K562 (cell line): ENCODE measurements around the gene LIN28A. TPM values are rescaled to one million over a fixed set of nuclear protein-coding genes. Genes with fewer than 3 reads are reported as not detected.

Source experiments
- ATAC-seq: fragments of 200-7000 bp; cut with Tn5 transposase; 3 replicates; pipeline ENCODE4 v1.9.1; 2020; ENCODE audit warnings: moderate library complexity
- BruUV-seq: library from RNA; stranded (reverse); fragments of 400-500 nt; replicated peaks from 2 replicates; lab custom pipeline; 2021; lab: Mats Ljungman, UMichigan
- CTCF ChIA-PET: fragments of 300-600 bp; formaldehyde crosslinking; extraction: SDS; loops from one replicate; lab custom pipeline; 2021; ENCODE audit warnings: low intra/inter-chr PET ratio; lab: Yijun Ruan, JAX
- POLR2A ChIA-PET: fragments of 300-600, 350-650 bp; sonication (Branson Sonifier 250); formaldehyde crosslinking; extraction: SDS; loops from one replicate; lab custom pipeline; 2021; ENCODE audit warnings: antibody characterized with exemption, inconsistent platforms; lab: Yijun Ruan, JAX
- DNase-seq, 4 experiments: peaks; one replicate each; pipeline versions ENCODE4 v3.0.0 to v3.0.0-alpha.2; 2011 to 2018; ENCODE audit warnings: low spot score in 3 of 4, mixed read lengths in 3 of 4; ENCODE audit errors: extremely low read depth in 1 of 4
- FAIRE-seq: peaks from 2 replicates; lab custom pipeline; 2011; peaks lifted over from hg19 to GRCh38; lab: Jason Lieb, UNC
- H2AFZ ChIP-seq: 2 replicates; pipeline ENCODE4 v1.6.0; 2011; ENCODE audit warnings: low read depth, low read length, control low read depth, inconsistent platforms
- H3K27ac ChIP-seq: fragments of 200-600 bp; 3 replicates; pipeline ENCODE4 v1.8.0; 2011; ENCODE audit warnings: low read depth, mild to moderate bottlenecking, control low read depth, inconsistent platforms, low read length, moderate library complexity, mixed read lengths; ENCODE audit errors: extremely low read depth
- H3K27me3 ChIP-seq, 2 experiments: fragments of 300-600 bp in 1 of 2; 2 replicates in 1 of 2; 3 replicates in 1 of 2; pipeline versions ENCODE4 v1.6.0 to v1.8.0; 2011; ENCODE audit warnings: inconsistent platforms in 2 of 2, low read length in 2 of 2, mild to moderate bottlenecking in 1 of 2, mixed read lengths in 1 of 2, moderate library complexity in 1 of 2; ENCODE audit not compliant: control insufficient read depth in 2 of 2, insufficient read depth in 2 of 2
- H3K36me3 ChIP-seq: fragments of 300-600 bp; 3 replicates; pipeline ENCODE4 v1.8.0; 2011; ENCODE audit warnings: mild to moderate bottlenecking, low read length, inconsistent platforms; ENCODE audit not compliant: control insufficient read depth, insufficient read depth
- H3K4me1 ChIP-seq, 2 experiments: fragments of 200-600 bp in 1 of 2; replicated peaks in 1 of 2; 2 replicates in 1 of 2; 3 replicates in 1 of 2; pipeline versions ENCODE4 v1.5.1 to v1.8.0; 2011; ENCODE audit warnings: inconsistent platforms in 2 of 2, low read length in 2 of 2, mild to moderate bottlenecking in 1 of 2, mixed read lengths in 1 of 2, moderate library complexity in 1 of 2; ENCODE audit not compliant: control insufficient read depth in 2 of 2, insufficient read depth in 2 of 2
- H3K4me2 ChIP-seq: 2 replicates; pipeline ENCODE4 v1.6.1; 2011; ENCODE audit warnings: low read length, control low read depth, inconsistent platforms, mixed read lengths; ENCODE audit not compliant: insufficient read depth
- H3K4me3 ChIP-seq: fragments of 200-600 bp; sonication (generic), shearing (Covaris generic); 2 replicates; pipeline ENCODE4 v1.5.1; 2016; ENCODE audit warnings: control low read depth, inconsistent platforms
- H3K79me2 ChIP-seq: fragments of 200-600 bp; 3 replicates; pipeline ENCODE4 v1.8.0; 2011; ENCODE audit warnings: low read length, inconsistent platforms; ENCODE audit not compliant: control insufficient read depth, insufficient read depth
- H3K9ac ChIP-seq, 2 experiments: 2 replicates each; pipeline versions ENCODE4 v1.6.0 to v1.6.1; 2011; ENCODE audit warnings: low read depth in 2 of 2, low read length in 2 of 2, control low read depth in 1 of 2, inconsistent platforms in 1 of 2, mild to moderate bottlenecking in 1 of 2, mixed read lengths in 1 of 2; ENCODE audit not compliant: insufficient read depth in 1 of 2
- H3K9me1 ChIP-seq: one replicate; pipeline ENCODE4 v1.6.0; 2011; ENCODE audit warnings: inconsistent platforms, mild to moderate bottlenecking, low read length, moderate library complexity; ENCODE audit not compliant: control insufficient read depth, insufficient read depth
- H3K9me3 ChIP-seq: replicated peaks from 2 replicates; pipeline ENCODE4 v1.5.1; 2011; ENCODE audit warnings: low read depth, low read length, inconsistent platforms; ENCODE audit not compliant: control insufficient read depth, insufficient read depth
- H4K20me1 ChIP-seq: replicated peaks from 2 replicates; pipeline ENCODE4 v1.6.1; 2011; ENCODE audit warnings: low read length, inconsistent platforms, mixed read lengths; ENCODE audit not compliant: control insufficient read depth, insufficient read depth
- FOXA3 ChIP-seq, 2 experiments: fragments of 450-650 bp in 1 of 2; sonication (generic) in 1 of 2; formaldehyde crosslinking; IDR thresholded peaks in 1 of 2; conservative IDR thresholded peaks in 1 of 2; 2 replicates each; pipeline versions ENCODE4 v1.4.0 to v1.8.0; 2020 to 2022; ENCODE audit warnings: mild to moderate bottlenecking in 2 of 2, missing genetic modification reagents in 1 of 2
- MAFF ChIP-seq: IDR thresholded peaks from 2 replicates; pipeline ENCODE4 v1.6.1; 2012; ENCODE audit warnings: low read length, improper control_type of control experiment
- MCM2 ChIP-seq: fragments of 450-650 bp; IDR thresholded peaks from 2 replicates; pipeline ENCODE4 v1.6.1; 2017; ENCODE audit warnings: low read depth, mild to moderate bottlenecking
- POLR2A ChIP-seq: fragments of 450-650 bp; conservative IDR thresholded peaks from 2 replicates; pipeline ENCODE4 v1.6.1; 2016
- POLR2AphosphoS2 ChIP-seq: IDR thresholded peaks from 2 replicates; pipeline ENCODE4 v1.6.1; 2012; ENCODE audit warnings: low read length, improper control_type of control experiment
- POLR2AphosphoS5 ChIP-seq: IDR thresholded peaks from 2 replicates; pipeline ENCODE4 v1.6.1; 2011; ENCODE audit warnings: mild to moderate bottlenecking, low read depth, low read length, moderate library complexity; ENCODE audit not compliant: control insufficient read depth, insufficient read depth
- SLC30A9 ChIP-seq: fragments of 250-450 bp; sonication (Bioruptor Pico); IDR thresholded peaks from 2 replicates; pipeline ENCODE4 v1.8.0; 2022; ENCODE audit warnings: mild to moderate bottlenecking, moderate library complexity
- TEAD2 ChIP-seq: fragments of 450-650 bp; IDR thresholded peaks from 2 replicates; pipeline ENCODE4 v1.6.1; 2016; ENCODE audit warnings: missing genetic modification characterization, control low read depth, missing compliant biosample characterization
- ZBTB7A ChIP-seq: IDR thresholded peaks from 2 replicates; pipeline ENCODE4 v1.6.1; 2011; ENCODE audit warnings: low read depth, mild to moderate bottlenecking, low read length, moderate library complexity, borderline replicate concordance; ENCODE audit not compliant: control insufficient read depth
- ZNF311 ChIP-seq: fragments of 250-450 bp; sonication (Bioruptor Pico); IDR thresholded peaks from 2 replicates; pipeline ENCODE4 v1.4.0; 2020; ENCODE audit warnings: mild to moderate bottlenecking, moderate library complexity
- ZNF77 ChIP-seq: fragments of 250-450 bp; sonication (Bioruptor Pico); IDR thresholded peaks from 2 replicates; pipeline ENCODE4 v1.5.0; 2020
- whole genome bisulfite sequencing: fragments of 100-300 bp; shearing (Covaris generic); methylation state at CpG from one replicate; pipeline ENCODE4 v1.1.6; 2016; ENCODE audit warnings: low coverage, mixed read lengths; ENCODE audit not compliant: insufficient coverage; ENCODE audit errors: missing lambda C conversion rate; 5-methylcytosine and 5-hydroxymethylcytosine counted together
- in situ Hi-C: fragments of 300-500 bp; cut with MboI; formaldehyde crosslinking; loops from 4 replicates; pipeline ENCODE4 v1.15.0; 2018; ENCODE audit warnings: inconsistent platforms, mixed read lengths
- intact Hi-C: fragments of 100-400 bp; cut with micrococcal nuclease; formaldehyde crosslinking; loops from 2 replicates; pipeline ENCODE4 v1.14.2; 2022
- polyA plus RNA-seq, 8 experiments: library from polyadenylated mRNA; depleted of rRNA in 4 of 8; stranded (reverse) in 5 of 8; unstranded in 3 of 8; fragments of >200 nt; fragmentation: Nextera tagmentation in 2 of 8; fragmentation: Illumina TruSeq in 1 of 8; extraction: Ambion mirVana in 2 of 8; extraction: Trizol in 1 of 8; gene quantifications; 2 replicates each; pipeline versions ENCODE4 v1.2.1 to v1.2.3, GENCODE V29; 2011 to 2014; ENCODE audit warnings: inconsistent platforms in 1 of 8, missing spikeins in 1 of 8
- total RNA-seq, 7 experiments: library from RNA; depleted of rRNA in 6 of 7; stranded (reverse); fragments of >200 nt in 6 of 7; fragmentation: Illumina TruSeq in 2 of 7; extraction: Trizol in 2 of 7; gene quantifications; 2 replicates each; pipeline versions ENCODE4 v1.2.1 to v1.2.3, GENCODE V29; 2011 to 2021; ENCODE audit warnings: low replicate concordance in 1 of 7
- TF ChIP-seq, protein P1 (sequence below), 3 experiments: fragments of 200-800 bp in 1 of 3; sonication (Bioruptor generic) in 1 of 3; sonication (generic) in 1 of 3; formaldehyde crosslinking in 1 of 3; IDR thresholded peaks; 2 replicates each; pipeline versions ENCODE4 v1.6.1 to v1.8.0; 2016 to 2022; ENCODE audit warnings: mild to moderate bottlenecking in 2 of 3, missing compliant biosample characterization in 2 of 3, missing genetic modification characterization in 2 of 3, missing genetic modification reagents in 1 of 3
- TF ChIP-seq, protein P2 (sequence below): sonication (generic); formaldehyde crosslinking; IDR thresholded peaks from 2 replicates; pipeline ENCODE4 v1.8.0; 2022; ENCODE audit warnings: missing genetic modification reagents, mild to moderate bottlenecking, borderline replicate concordance
- TF ChIP-seq, protein P3 (sequence below): sonication (generic); formaldehyde crosslinking; IDR thresholded peaks from 2 replicates; pipeline ENCODE4 v1.8.0; 2022; ENCODE audit warnings: mild to moderate bottlenecking, missing genetic modification reagents

LIN28A gene
- total and polyA plus RNA-seq, 9 of the 15 experiments (the other 6 are each of a cell fraction or from before 2014, with no cell fraction given): 0.80 to 5.4 (median 3.9) TPM

DNA sequence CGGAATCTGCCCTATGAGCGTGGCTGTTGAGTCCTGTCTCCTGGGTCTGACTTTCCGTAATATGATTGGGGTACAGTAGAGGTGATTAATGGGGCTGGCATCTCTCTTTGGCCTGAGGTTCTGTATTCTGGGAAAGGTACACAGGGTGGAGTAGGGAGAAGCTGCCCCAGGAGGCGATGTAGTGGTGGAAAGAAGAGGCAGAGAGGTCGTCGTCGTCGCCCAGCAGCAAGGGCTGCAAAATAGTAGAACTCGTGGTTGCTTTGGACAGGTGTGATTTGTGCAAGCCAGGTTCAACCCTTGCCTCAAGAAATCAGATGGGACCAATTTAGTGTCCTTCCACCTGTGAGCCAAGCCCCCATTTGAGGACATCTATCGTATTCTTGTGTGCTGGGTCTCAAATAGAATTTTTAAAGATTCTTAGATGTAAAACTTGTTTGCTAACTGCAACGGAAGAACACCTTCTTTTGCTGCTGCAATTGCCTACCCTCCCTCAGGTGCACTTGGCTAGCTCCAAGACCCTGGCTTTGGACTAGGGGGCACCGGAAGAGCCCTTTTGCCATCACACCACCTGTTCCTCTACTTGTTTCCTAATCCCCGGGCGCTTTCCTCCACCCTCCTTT is 60.4 kb downstream of the LIN28A start:
- peak overlapping the region; percentile 82 for H3K4me2 ChIP-seq
- peak overlapping the region; percentile 19 to 98; a peak in 3 of 4 replicates for H3K9ac ChIP-seq
- WGBS: 63% methylated on average over 14 of the region's 14 CpGs
- peaks cover 27% of the 10 kb centered on the region for H3K79me2 ChIP-seq
- peaks cover 16% of the 10 kb centered on the region for H4K20me1 ChIP-seq
- ATAC-seq (no peak), DNase-seq (peak in 1 of 4 experiments; percentile 29), FAIRE-seq (no peak)
- CTCF ChIA-PET: no interaction called here
- H3K36me3 ChIP-seq: peaks cover 63% of the 10 kb centered on the region
- no peaks in the 10 kb centered on the region for H3K9me1 ChIP-seq
- peaks cover 29 to 30% of the 10 kb centered on the region in 2 experiments; a peak in 4 of 5 replicates for H3K4me1 ChIP-seq
- H3K9me3 ChIP-seq: no peaks in the 10 kb centered on the region
- H3K27me3 ChIP-seq: no peaks in the 10 kb centered on the region
- in situ Hi-C loops (no loop called here), intact Hi-C loops (no loop called here)
- H3K27ac ChIP-seq: no peak overlapping the region
- no peak overlapping the region for H2AFZ ChIP-seq
- H3K4me3 ChIP-seq: peak overlapping the region; percentile 95
- no TSS peak for BruUV-seq
- POLR2A ChIA-PET: interaction anchor here (0.6 to 3.8 kb wide), 18 partner anchors 9 to 392 kb away, joined by 3 to 32 read pairs (median 4); partner anchors contain the start of gene DHDDS
- TF ChIP-seq, protein P1, sequence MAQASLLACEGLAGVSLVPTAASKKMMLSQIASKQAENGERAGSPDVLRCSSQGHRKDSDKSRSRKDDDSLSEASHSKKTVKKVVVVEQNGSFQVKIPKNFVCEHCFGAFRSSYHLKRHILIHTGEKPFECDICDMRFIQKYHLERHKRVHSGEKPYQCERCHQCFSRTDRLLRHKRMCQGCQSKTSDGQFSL (CRISPR knock-in tag; IDR thresholded peaks at IDR 0.05): peak; percentile 21; the same call in 1 of the 2 replicates
- TF ChIP-seq, protein P1 (tag; IDR thresholded peaks at IDR 0.05): no peak
- TF ChIP-seq MCM2 (no peak), TEAD2 (no peak), ZNF77 (CRISPR knock-in tag) (0 out of 2 replicates have a peak, but pooled peaks have one; percentile 10), ZBTB7A (peak; percentile 27; the same call in 1 of the 2 replicates), SLC30A9 (CRISPR knock-in tag) (no peak), POLR2A (peak; percentile 14), POLR2AphosphoS5 (0 out of 2 replicates have a peak, but pooled peaks have one; percentile 14), POLR2AphosphoS2 (peak; percentile 31; the same call in 1 of the 2 replicates), ZNF311 (CRISPR knock-in tag) (no peak), MAFF (no peak), FOXA3 (CRISPR knock-in tag; conservative IDR thresholded peaks at IDR 0.05 in 1 of 2, IDR thresholded peaks at IDR 0.05 in 1 of 2) (peak in 1 of 2 experiments; percentile 8; a peak in 1 of 4 replicates)
- TF ChIP-seq, protein P2, sequence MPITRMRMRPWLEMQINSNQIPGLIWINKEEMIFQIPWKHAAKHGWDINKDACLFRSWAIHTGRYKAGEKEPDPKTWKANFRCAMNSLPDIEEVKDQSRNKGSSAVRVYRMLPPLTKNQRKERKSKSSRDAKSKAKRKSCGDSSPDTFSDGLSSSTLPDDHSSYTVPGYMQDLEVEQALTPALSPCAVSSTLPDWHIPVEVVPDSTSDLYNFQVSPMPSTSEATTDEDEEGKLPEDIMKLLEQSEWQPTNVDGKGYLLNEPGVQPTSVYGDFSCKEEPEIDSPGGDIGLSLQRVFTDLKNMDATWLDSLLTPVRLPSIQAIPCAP (CRISPR knock-in tag): 0 out of 2 replicates have a peak, but pooled peaks have one; percentile 7
- TF ChIP-seq, protein P3, sequence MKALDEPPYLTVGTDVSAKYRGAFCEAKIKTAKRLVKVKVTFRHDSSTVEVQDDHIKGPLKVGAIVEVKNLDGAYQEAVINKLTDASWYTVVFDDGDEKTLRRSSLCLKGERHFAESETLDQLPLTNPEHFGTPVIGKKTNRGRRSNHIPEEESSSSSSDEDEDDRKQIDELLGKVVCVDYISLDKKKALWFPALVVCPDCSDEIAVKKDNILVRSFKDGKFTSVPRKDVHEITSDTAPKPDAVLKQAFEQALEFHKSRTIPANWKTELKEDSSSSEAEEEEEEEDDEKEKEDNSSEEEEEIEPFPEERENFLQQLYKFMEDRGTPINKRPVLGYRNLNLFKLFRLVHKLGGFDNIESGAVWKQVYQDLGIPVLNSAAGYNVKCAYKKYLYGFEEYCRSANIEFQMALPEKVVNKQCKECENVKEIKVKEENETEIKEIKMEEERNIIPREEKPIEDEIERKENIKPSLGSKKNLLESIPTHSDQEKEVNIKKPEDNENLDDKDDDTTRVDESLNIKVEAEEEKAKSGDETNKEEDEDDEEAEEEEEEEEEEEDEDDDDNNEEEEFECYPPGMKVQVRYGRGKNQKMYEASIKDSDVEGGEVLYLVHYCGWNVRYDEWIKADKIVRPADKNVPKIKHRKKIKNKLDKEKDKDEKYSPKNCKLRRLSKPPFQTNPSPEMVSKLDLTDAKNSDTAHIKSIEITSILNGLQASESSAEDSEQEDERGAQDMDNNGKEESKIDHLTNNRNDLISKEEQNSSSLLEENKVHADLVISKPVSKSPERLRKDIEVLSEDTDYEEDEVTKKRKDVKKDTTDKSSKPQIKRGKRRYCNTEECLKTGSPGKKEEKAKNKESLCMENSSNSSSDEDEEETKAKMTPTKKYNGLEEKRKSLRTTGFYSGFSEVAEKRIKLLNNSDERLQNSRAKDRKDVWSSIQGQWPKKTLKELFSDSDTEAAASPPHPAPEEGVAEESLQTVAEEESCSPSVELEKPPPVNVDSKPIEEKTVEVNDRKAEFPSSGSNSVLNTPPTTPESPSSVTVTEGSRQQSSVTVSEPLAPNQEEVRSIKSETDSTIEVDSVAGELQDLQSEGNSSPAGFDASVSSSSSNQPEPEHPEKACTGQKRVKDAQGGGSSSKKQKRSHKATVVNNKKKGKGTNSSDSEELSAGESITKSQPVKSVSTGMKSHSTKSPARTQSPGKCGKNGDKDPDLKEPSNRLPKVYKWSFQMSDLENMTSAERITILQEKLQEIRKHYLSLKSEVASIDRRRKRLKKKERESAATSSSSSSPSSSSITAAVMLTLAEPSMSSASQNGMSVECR (CRISPR knock-in tag): 0 out of 2 replicates have a peak, but pooled peaks have one; percentile 15
